HG02610 (cell line): ENCODE measurements around the gene ITPR2.
"Not testable (repeated sequence)": the region's sequence is repeated elsewhere in the genome, so short reads cannot be mapped to it uniquely, and the experiment has no call there.

Experiments used
- ATAC-seq: cut with Tn5 transposase; IDR thresholded peaks from one replicate; pipeline ENCODE4 v1.9.1; 2021; ENCODE audit warnings: mild to moderate bottlenecking, moderate library complexity; ENCODE audit not compliant: unreplicated experiment

The ITPR2 gene

DNA sequence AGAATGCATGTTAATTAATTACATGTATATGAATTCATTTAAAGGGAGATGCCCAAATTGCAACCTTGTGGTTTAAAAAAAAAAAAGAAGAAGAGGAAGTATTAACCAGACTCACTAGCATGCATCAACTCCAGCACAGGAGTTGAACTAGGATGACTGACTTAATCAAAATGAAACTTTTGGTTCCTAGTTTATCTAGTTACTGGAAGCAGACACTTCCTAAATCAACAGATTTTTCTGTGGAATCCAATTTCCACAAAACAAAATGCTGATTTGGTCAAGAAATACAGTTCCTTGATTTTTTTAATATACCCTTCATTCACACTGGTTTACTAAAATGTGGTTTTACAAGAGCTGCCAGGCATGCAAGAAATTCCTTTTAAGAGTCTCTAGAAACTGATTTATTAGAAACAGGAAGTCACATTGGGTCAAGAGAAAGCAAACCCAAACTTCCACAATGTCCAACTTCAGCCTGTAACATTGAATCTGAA is 41.6 kb downstream of the ITPR2 start:
- peak; percentile 71 for ATAC-seq

DNA sequence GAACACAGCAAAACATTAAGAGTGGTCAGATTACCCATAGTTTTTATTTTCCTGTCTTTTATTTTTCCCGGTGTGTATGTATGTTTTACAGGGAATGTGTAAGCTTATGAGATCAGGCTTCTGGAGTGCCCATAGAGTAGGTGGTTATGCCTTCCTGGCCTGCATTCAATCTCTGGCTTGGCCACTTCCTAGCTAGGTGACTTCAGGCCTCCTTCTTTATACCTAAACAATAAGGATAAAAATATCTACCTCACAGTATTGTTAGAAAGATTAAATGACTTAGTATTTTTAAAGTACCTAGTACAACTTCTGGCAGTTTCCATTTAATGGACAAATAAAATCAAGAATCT is 42.4 kb downstream of the ITPR2 start:
- no peak for ATAC-seq

DNA sequence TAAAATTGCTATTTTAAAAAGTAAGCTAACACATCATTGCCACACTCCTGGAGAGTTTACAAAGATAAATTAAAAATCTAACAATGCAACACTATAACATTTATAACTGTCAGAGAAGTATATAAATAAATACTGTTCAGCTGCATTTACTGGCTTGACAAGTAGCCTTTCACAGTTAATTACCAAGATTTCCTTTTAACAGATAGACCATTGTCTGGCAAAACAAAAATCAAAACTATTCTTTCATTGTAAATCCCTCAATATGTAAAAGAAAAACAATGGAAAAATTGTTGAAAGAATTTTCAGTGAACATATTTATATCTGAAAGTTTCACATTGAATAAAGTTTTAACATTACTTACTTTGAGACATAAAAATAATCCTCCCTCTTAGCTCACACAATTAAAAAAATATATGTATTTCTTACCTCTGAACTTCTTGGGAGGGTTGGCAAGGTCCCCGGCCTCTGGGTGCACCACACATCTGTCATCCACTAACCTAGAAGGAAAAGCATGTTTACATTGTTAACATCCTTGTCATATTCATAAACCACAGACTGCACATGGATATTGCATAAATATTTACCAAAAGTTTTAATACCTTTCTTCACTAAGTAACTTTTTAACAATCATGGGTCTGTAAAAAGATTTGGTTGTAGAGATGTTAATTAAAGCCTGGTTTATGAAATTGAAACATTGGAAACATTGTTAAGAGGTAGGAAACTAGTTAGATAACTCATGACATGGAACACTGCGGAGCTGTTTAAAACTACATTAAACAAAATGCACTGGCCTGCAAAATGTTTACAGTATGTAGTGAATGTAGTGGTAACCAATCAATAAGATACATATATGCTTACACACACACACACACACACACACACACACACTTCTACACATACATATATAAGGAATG is 43.0 kb downstream of the ITPR2 start:
- no peak for ATAC-seq

DNA sequence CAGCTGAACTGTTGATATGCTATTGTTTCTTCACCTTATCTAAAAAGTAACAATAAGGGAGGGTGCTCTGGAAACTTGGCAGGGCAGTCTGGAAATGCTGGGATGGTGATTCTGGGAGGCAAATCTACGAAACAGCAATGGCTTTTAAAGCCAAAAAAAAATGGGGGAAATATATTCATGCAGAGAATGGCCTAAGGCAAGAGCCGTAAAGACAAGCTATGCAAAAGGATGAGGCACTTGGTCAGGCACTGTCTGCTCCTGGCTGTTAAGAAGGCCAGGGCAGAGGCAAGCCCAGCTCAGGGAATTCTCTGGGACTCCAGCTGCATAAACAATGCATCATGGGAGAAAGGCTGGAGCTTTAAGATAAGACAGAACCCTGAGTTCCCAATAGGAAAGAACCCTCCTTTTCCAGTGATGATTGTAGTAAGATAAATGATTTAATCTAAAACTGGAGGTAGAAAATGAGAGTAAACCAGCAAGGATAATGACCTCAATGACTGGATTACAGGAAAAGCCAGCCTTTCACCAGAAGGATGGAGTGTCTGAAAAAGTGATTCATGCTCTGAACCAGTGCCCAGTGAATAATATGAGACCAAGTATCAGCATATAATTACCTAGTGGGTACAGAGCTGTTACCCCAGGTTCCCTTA is 46.0 kb downstream of the ITPR2 start:
- ATAC-seq: no peak

DNA sequence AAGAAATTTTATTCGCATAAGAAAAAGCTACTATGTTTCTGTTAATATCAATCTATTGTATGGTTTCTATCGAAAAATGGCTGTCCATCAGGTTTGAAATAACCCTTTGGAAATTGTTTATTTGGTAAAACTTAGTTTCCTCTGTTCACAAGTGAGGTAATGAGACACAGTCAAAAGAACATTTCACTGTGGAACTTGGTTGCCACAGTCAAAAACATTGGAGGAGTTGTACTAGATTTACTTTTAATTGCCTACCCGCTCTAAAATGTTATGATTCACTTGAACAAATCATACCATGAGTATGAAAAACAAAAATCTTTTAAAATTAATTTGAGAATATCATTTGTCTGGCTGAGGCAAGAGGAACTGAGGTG is 46.5 kb downstream of the ITPR2 start:
- no peak for ATAC-seq

DNA sequence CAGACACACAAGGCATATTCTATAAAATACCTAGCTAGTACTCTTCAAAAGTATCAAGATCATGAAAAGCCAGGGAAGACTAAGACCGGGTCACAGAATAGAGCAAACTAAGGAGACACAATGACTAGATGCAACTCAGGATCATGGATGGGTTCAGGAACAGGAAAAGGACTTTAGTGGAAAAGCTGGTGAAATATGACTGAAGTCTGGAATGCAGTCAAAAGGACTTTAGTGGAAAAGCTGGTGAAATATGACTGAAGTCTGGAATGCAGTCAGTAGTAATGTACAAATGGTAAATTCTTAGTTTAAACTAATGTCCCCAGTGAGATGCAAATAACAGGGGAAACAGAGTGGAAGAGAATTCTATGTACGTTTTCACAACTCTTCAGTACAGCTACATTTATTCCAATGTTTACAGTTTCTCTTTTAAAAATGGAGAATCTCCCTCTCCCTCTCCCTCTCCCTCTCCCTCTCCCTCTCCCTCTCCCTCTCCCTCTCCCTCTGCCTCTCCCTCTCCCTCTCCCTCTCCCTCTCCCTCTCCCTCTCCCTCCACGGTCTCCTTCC is 49.1 kb downstream of the ITPR2 start:
- ATAC-seq: not testable (repeated sequence)

DNA sequence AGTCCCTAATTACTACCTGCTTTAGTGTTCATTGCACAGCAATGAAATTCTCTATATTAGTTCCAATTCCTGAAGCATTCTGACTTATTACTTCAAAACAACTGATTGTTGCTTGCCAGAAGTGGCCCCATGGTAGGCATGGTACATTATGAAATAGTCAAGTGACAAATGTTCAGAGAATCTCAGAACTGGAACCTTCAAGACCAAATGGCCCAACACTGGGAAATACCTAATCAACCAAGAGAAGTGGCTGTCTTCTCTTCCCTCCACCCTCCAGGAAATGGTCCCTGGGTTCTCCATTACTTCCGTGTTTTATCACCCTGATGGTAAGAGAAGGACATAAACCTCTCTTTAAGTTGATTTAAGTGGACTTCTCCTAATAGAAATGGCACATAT is 49.9 kb downstream of the ITPR2 start:
- ATAC-seq: no peak

DNA sequence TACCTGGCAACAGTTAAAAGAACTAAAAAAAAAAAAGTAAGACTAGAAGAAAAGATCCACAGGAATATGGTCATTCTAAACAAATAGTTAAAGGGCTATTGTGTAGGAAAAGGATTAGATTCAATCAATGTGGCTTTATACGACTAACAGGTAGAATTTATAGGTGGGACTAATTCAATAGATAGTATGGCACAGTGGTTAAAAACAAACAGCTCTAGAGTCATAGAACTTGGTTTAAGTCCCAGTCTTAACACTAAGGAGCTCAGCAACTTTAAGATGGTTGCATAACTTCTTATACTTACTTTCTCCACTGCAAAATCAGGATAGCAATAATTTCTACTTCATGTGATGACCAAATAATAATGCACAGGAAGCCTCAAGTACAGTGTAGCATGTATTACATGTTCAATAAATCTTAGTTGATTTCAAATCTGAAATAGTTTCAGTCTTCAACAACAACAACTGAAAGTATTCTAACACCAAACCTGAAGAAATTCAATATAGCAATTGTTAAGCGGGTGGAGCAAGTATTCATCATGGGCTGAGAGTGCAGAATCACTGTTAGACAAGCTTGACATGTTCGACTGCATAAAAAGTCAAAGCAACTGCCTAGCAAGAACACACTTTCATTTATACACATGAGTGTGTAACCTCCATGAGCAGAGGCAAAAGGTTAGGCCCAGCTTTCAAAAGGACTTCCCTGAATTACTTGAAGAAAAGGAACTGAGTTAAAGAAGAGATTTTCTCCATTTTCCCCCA is 50.4 kb downstream of the ITPR2 start:
- no peak for ATAC-seq

DNA sequence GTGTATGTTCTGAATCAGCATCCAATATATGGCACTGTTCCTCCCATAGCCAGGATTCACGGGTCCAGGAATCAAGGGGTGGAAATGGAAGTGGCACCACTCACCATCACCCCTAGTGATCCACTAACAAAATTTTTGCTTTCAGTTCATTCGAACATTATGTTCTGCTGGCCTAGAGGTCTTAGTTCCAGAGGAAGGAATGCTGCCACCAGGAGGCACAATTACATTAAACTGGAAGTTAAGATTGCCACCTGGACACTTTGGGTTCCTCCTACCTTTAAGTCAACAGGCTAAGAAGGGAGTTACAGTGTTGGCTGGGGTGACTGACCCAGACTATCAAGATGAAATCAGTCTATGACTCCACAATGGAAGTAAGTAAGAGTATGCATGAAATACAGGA is 52.3 kb downstream of the ITPR2 start:
- not testable (repeated sequence) for ATAC-seq

DNA sequence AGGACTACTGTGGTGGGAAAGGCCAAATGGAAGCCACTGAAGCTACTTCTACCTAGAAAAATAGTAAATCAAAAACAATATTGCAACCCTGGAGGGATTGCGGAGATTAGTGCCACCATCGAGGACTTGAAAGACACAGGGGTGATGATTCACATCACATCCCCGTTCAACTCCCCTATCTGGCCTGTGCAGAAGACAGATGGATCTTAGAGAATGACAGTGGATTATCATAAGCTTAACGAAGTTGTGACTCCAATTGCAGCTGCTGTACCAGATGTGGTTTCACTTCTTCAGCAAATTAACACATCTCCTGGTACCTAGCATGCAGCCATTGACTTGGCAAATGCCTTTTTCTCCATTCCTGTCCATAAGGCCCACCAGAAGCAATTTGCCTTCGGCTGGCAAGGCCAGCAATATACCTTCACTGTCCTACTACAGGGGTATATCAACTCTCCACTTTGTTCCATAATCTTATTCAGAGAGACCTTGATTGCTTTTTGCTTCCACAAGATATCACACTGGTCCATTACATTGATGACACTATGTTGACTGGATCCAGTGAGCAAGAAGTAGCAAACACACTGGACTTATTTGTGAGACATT is 54.7 kb downstream of the ITPR2 start:
- not testable (repeated sequence) for ATAC-seq

DNA sequence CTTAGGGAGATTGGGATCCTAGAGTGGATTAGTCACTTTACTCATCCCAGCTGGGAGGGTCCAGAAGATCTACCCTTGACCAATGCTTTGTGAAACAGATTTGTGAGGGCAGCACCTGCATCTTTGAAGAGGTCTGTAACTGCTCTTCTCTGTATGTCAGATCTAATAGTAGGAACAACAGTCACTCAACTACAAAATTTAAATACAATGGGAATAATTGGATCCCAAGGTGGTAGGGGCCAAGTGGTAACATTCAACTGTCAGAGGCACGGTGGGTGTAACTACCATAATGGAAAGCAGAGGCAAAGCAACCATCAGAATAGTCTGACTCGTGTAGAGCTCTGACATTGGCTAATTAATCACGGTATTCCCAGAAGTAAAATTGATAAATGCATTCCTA is 55.8 kb downstream of the ITPR2 start:
- no peak for ATAC-seq

DNA sequence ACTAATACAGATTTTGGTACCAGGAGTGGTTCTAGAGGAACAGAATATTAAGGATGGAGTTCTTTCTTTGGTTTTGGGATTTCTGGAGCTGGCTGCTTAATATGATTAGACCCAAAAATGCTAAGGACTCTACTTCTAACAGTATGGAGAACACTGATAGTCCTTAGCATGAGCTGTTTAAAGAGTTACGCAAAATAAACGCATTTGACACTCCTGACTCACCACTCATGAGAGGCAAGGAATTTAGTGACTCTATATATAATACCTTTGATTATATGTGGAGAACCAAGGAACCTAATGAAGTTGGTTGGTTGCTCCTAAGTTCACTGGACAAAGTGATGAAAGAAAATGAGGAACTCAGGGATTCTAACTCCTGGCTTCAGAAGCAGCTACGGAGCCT is 57.0 kb downstream of the ITPR2 start:
- ATAC-seq: not testable (repeated sequence)

DNA sequence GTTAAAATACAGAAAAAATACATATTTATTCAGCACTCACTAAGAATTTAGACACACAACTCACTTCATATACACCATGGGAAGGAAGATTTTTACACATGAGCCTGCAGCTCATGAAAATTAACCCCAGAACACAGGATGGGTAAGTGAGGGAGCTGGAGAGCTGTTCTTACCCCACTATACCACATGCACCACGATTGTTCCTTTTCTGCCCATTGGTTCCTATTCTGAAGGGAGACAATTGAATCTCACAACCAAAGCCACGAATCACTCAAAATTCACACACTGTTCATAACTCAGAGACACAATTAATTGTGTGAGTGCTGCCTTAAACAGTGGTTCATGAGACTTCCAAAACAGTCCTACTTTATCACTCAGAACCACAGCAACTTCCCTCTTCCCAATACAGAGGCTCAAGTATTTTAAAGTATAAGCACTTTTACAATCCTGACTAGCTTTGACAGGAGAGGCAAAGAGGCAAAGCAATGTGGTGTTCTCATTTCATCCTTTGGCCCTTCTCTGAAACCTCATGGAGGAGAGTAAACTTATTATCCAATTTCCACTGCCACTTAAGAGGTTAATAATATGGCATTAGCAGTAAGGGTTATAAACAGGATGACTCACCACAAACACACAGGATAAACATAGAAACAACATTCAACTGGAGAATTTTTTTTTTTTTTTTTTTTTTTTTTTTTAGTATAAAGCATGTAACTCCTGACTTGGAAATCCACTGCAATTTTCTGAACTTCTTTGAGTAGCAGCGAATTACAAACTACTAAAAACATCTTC is 59.5 kb downstream of the ITPR2 start:
- no peak for ATAC-seq

DNA sequence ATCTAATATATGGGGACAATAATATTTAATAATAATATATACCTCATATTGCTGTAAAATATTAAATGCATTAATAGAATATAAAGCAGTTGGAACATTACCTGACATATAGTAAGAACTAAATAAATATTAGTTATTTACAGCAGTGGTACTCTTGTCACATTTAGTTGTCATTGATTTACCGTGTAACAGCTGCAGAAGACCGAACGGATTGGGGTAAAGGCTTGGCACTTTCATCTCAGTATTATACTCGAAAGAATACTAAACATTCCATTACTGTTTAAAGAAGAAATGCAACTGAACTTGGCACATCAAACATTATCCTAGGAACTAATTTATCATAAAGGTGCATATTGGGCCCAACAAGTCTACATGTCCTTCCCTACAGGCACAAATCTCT is 61.1 kb downstream of the ITPR2 start:
- ATAC-seq: no peak

DNA sequence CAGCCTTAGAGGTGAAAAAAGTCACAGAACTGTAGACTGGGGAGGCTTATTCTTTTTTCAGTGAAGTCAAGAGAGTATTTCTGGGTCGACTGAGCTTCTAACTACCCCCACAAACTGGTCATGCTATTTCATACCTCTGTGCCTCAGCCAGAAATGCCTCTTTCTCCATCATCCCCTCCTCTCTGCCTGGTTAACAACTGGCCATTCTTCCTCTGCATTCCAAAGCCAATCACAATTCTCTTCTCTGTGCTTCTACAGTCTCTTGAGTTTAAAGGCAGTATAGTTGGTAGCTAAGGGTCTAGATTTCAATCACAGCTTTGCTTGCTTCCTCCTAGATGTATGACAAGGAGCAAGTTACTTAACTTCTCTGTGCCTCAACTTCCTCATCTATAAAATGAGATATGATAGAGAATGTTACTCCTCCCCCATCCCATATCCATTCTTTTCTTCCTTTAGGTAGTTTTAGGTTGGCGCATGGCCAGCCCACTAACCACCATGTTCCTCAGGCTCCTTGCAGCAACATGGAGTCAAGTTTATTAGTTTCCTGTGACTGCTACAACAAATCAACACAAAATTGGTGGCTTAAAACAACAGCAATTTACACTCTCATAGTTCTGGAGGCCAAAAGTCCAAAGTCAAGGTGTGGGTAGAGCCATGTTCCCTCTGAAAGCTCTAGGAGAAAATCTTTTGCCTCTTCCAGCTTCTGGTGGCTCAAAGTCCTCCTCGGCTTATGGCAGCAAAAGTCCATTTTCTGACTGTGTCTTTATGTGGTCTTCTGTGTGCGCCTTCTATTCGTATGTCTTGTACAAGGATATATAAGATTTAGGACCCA is 62.5 kb downstream of the ITPR2 start:
- no peak for ATAC-seq

DNA sequence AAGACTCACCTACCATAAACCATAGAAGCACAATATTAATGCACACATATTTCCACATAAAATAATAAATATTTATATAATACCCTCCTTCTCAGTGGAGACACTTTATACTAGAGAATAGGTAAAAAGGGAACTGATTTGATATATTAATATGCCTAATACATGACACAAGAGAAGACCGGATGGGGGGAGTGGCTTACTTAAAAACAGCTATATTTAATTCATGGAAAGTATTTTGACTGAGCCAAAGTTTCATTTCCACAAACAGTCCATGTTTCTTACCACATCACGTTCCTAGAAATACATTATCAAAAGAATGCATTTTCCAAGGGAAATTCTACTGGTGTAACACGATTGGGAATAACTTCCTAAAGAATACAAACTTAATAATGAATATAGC is 63.4 kb downstream of the ITPR2 start:
- ATAC-seq: no peak

DNA sequence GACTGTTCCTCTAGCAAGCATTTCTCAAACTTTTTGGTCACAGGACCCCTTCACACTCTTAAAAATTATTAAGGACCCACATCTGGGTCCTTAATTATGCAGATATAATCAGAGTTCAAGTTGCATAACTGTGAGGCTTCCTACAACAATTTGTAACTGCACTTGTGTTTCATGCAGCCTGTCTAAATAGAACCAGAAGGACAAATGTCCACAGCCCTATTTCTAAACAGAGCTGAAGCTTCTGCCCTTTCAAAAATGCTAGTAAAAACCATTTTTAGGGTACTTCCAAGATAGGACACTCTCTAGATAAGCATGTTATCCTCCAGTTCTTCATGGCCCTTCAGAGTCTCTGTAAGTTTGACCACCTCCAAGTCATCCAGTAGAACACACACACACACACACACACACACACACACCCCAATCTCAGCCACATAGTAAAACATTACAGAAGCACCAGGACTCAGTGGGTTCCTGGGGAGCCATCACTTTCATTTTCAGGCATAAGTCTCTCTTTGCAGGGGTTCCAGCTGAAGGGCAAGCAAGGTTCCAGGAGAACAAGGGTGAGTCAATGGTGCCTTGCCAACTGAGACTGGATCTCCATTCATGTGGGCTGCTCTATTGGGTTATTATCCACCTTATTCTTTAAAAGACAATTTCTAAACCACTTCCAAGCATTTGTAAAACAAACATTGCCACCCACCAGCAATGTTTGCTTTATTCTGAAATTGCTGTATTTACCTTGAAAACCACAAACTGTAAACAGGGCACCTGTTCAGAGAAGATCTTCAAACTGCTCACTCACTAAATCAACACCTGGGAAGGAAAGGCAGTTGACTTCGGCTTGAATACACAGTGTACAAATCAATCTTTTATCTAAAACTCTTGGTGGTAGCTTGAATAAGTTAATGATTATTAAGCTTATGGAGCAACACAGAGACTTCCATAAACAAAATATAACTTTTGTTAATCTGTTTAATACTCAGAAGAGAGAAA is 64.1 kb downstream of the ITPR2 start:
- ATAC-seq: peak; percentile 60

DNA sequence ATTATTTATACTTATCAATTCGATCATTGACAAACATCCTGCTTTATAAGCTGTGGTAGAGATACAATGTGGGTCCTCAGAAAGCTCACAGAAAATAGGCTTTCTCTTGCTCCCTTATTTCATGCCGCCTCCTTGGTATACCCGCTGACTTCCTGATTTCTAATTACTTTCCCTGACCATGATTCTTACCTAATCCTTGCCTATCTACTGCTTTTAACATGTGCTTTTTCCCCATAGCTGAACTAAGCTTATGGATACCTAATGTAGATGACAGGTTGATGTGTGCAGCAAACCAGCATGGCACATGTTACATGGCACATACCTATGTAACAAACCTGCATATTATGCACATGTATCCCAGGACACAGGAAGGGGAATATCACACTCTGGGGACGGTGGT is 65.1 kb downstream of the ITPR2 start:
- ATAC-seq: no peak
